ENCODE measurements around the gene DRD5.

Gene DRD5

DNA sequence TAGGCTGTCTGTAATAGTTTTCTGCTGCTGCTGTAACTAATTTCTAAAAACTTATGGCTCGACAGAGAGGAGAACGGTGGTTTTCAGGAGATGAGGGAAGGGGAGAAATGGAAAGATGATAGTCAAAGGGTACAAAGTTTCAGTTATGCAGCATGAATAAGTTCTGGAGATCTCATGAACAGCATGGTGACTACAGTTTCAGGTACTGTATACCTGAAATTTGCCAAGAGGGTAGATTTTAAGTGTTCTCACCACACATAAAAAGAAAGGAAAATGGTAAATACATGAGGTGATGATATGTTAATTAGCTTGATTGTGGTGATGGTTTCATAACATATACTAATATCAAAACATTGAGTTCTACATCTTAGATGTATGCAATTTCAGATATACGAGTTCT lies 34.9 kb downstream of the DRD5 start:
- DNase-seq (ENCODE audit: low read depth in 2 of 2): no peak

DNA sequence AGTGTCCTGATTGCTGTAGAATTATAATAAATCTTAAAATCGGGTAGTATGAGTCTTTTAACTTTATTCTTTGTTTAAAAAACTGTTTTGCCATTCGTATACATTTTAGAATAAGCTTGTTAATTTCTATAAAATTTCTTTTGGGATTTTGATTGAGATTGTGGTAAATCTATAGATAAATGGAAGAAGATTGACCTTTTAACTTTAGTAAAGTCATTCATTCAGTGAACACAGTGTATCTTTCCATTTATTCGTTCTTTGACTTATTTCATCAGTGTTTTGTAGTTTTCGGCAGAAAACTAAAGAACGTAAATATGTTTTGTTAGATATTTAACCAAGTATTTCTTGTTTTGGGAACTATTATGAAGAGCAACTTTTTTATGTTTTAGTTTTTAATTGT lies 38.9 kb downstream of the DRD5 start:
- DNase-seq (ENCODE audit: low read depth in 2 of 2): no peak

DNA sequence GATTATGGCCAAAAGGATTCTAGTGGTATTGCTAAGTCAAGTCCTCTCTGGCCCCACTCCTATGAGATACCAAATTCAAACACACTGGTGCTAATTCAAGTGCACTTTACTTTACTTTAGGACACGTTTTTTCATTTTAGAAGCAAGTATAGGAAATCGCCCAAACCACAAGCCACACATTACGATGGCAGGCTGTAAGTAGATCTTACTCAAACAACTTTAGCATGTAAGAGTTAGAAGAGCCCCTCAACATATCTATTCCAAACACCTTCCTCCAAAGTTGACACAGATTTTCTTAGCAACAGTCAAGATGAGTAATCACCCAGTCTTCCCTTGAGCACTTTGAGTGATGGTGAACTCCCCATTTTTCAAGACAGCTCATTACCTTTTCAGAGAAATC lies 43.6 kb downstream of the DRD5 start:
- DNase-seq (ENCODE audit: low read depth in 2 of 2): no peak

DNA sequence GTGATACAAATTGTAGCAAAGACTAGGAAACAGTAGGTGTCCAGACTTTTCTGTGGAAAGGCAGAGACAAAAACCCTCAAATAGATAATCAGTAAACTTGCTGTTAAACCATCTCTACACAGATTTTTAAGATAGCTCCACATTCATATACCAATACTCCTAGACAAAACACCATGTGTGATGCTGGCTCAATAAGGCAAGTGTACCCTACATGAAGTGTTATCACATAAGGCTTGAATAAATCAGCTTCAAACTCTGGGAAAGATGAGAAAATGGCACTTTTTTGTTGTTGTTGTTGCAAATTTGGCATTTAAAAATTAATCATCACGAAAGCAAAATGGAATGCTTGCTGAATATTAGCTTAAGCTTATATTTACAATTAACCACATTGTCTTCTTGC lies 45.1 kb downstream of the DRD5 start:
- DNase-seq (ENCODE audit: low read depth in 2 of 2): no peak

DNA sequence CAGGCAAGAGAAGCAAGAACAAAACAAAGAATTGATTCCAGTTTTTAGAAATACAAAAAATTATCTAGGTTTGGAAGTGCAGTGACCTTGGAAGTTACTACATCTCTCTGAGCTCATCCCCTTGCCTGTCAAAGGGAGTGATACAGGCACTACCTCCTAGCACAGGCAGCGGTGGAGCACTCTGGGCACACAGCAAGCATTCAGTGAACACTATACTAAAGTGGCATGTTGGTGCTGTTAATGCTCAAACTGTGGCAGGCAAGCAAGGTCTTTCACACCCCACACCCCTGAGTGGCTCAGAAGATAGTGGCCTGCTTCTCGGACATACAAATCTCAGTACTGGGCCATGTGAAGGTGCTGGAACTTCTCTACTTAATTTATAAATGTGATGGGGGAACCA lies 51.2 kb downstream of the DRD5 start:
- no peak for DNase-seq (ENCODE audit: low read depth in 2 of 2)

DNA sequence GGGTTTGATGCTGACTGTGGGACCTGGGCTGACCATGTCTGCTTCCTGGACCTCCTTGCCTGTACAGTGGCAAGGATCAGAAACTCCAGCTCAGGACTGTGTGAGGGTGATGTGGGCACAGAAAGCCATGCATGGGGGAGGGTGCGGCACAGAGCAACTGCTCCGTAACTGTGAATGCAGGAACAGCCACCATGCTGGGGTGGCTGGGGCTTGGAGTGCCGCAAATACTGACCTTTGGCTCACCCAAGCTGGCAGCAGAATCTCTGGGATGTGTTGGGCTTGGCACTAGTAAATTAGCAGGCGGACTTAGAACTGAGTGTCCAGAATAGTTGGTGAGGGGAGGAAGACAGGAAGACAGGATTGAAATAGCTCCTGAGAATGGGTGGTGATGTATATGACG lies 52.0 kb downstream of the DRD5 start:
- DNase-seq (ENCODE audit: low read depth in 2 of 2): no peak
